ENCODE data around the gene COX8A.

GRCh38 chr11:63942803-63943202 lies 31.6 kb upstream of the COX8A start:
- TF ChIP-seq CTCF (IDR thresholded peaks at IDR 0.05), result no peak
- no peak for TF ChIP-seq POLR2A (IDR thresholded peaks at IDR 0.05)
